RWPE1 (cell line): ENCODE measurements around the gene WASL.
"Not testable (repeated sequence)": the region's sequence is repeated elsewhere in the genome, so short reads cannot be mapped to it uniquely, and the experiment has no call there.

Experiments
- CTCF ChIA-PET: fragments of 350-600 bp; sonication (Branson Sonifier 250); formaldehyde crosslinking; extraction: SDS; loops from one replicate; lab custom pipeline; 2021; lab: Yijun Ruan, JAX
- POLR2A ChIA-PET: fragments of 400-600 bp; formaldehyde crosslinking; extraction: SDS; loops from one replicate; lab custom pipeline; 2020; ENCODE audit warnings: antibody characterized with exemption; ENCODE audit not compliant: low non-redundant PET; lab: Yijun Ruan, JAX
- DNase-seq: peaks from one replicate; pipeline ENCODE4 v3.0.0; 2012; ENCODE audit warnings: low spot score
- H3K27ac ChIP-seq: fragments of 450-650 bp; 2 replicates; pipeline ENCODE4 v1.5.1; 2017
- TF ChIP-seq, protein P1 (sequence below): fragments of 450-650 bp; conservative IDR thresholded peaks from 2 replicates; pipeline ENCODE4 v1.5.1; 2017; ENCODE audit warnings: low read depth, mild to moderate bottlenecking

The WASL gene

DNA sequence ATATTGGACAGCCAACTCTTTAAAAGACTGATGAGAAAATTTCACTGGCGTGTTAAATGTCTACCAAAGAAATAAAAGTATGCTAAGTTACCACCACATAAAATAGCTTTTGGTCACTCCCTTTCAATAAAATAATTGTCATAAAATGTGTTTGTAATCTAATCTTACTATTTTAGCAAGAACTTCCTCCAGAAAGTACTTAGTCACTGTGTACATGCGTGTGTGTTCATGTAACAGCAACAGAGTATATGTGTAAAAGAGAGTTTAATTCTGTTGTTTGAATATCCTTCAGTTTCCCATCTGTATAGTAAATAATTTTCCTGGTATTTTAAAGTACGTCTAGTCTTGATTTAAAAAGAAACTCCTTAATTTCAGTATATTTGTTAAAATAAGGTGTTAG, 35.0 kb upstream of the WASL start:
- no peak overlapping the region for H3K27ac ChIP-seq
- CTCF ChIA-PET, result no interaction called here
- TF ChIP-seq, protein P1, sequence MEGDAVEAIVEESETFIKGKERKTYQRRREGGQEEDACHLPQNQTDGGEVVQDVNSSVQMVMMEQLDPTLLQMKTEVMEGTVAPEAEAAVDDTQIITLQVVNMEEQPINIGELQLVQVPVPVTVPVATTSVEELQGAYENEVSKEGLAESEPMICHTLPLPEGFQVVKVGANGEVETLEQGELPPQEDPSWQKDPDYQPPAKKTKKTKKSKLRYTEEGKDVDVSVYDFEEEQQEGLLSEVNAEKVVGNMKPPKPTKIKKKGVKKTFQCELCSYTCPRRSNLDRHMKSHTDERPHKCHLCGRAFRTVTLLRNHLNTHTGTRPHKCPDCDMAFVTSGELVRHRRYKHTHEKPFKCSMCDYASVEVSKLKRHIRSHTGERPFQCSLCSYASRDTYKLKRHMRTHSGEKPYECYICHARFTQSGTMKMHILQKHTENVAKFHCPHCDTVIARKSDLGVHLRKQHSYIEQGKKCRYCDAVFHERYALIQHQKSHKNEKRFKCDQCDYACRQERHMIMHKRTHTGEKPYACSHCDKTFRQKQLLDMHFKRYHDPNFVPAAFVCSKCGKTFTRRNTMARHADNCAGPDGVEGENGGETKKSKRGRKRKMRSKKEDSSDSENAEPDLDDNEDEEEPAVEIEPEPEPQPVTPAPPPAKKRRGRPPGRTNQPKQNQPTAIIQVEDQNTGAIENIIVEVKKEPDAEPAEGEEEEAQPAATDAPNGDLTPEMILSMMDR, result no peak
- POLR2A ChIA-PET, result no interaction called here
- no peak for DNase-seq

DNA sequence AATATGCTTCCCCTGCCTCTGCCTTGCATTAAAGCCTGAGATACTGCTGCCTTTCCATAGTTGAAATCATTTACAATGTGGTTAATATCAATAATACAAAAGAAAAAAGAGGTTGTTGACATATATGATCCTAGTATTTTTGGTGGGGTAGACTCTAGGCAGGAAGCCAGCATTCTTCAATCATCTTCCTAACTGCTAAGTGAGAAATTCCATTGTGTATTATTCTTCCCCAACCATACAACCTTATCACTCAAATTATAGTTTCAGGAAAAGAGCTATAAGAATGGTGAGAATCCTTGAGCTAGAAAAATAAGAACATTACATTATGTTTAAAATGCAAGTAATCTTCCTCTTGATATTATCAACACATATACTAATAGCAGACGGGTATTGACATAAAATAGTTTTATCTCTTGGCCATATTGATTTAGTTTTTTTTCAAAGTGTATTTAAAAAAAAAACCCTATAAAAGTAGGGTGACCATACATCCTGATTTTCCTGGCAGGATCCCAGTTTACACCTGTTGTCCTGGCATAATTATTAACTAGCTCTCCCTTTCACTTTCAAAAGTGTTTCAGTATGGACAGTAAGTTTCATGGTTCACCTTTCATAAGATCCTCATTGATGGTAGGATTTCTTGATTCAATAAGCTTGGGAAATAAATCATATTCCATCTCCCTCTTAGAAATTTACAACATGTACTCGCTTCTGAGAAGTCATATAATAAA, 33.4 kb upstream of the WASL start:
- ChIA-PET POLR2A (no interaction called here), CTCF (no interaction called here)
- no peak overlapping the region for H3K27ac ChIP-seq
- no peak for DNase-seq
- TF ChIP-seq, protein P1, result no peak

- POLR2A ChIA-PET, DNase-seq, H3K27ac ChIP-seq: not testable (repeated sequence)
- CTCF ChIA-PET, result interaction anchor here (0.6 kb wide), 1 partner anchor 243 kb away, joined by 7 read pairs; no protein-coding TSS in a partner anchor
Measured at GRCh38 chr7:123780472-123780871, 31.7 kb upstream of the WASL start.

GRCh38 chr7:123774496-123774895, 25.7 kb upstream of the WASL start:
- no peak overlapping the region for H3K27ac ChIP-seq
- DNase-seq, result no peak
- TF ChIP-seq, protein P1, result no peak
- CTCF ChIA-PET, result interaction anchor here (0.5 kb wide), 1 partner anchor 92 kb away, joined by 4 read pairs; no protein-coding TSS in a partner anchor
- POLR2A ChIA-PET, result no interaction called here

- POLR2A ChIA-PET, result no interaction called here
- CTCF ChIA-PET, result interaction anchor here (1.2 kb wide), 1 partner anchor 99 kb away, joined by 3 read pairs; no protein-coding TSS in a partner anchor
- no peak for DNase-seq
- TF ChIP-seq, protein P1, result no peak
- H3K27ac ChIP-seq, result no peak overlapping the region
Measured at GRCh38 chr7:123773481-123773880, 24.7 kb upstream of the WASL start.

DNA sequence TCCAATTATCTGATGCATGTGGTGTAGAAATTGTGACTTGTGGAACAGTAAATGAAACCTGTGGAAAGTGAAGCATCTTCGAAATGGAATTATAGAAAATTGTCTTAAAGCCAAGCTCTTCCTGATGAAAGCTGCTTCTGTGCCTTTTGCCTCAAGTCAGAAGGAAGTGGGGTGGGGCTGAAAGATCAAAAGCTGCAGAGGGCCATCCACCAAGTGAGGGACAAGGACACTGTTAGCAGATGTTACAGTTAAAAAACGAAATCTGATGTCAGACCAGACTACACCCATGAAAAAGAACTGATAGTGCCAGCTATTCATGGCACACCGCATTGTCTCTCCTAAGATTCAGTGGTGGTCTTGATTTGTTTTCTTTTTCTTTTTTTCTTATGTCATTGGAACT, 23.8 kb upstream of the WASL start:
- POLR2A ChIA-PET, result no interaction called here
- DNase-seq, result no peak
- TF ChIP-seq, protein P1, result no peak
- no peak overlapping the region for H3K27ac ChIP-seq
- CTCF ChIA-PET, result interaction anchor here (1.2 kb wide), 1 partner anchor 99 kb away, joined by 3 read pairs; no protein-coding TSS in a partner anchor

DNA sequence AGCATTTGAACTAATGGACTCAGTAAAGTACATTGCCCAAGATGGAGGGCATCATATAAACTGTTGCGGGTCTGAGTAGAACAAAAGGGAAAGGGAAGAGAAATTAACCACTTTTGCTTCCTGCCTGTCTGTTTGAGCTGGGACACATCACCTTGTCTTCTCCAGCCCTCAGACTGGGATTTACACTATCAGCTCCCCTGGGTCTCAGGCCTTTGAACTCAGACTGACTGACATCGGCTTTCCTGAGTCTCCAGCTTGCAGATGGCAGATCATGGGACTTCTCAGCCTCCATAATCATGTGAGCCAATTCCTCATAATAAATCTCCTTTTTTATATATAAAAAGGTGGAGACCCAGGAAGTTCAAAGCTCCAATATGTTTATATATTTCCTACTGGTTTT, 23.0 kb upstream of the WASL start:
- TF ChIP-seq, protein P1, result no peak
- no peak for DNase-seq
- CTCF ChIA-PET, result no interaction called here
- POLR2A ChIA-PET, result no interaction called here
- no peak overlapping the region for H3K27ac ChIP-seq
